GM12891 (cell line): Measurements from ENCODE around the gene NUDT16L1.

Experiments used
- POLR2A ChIP-seq: IDR thresholded peaks from 2 replicates; pipeline ENCODE4 v1.6.1; 2011; ENCODE audit warnings: low read depth, low read length, control low read depth
- POLR2AphosphoS5 ChIP-seq: IDR thresholded peaks from 2 replicates; pipeline ENCODE4 v1.6.1; 2011; ENCODE audit warnings: low read depth, low read length, control low read depth
- POU2F2 ChIP-seq: IDR thresholded peaks from 2 replicates; pipeline ENCODE4 v1.6.1; 2011; ENCODE audit warnings: low read depth, mild to moderate bottlenecking, control low read depth, low read length, moderate library complexity
- TAF1 ChIP-seq: IDR thresholded peaks from 2 replicates; pipeline ENCODE4 v1.6.1; 2011; ENCODE audit warnings: low read depth, low read length, control low read depth

DNA sequence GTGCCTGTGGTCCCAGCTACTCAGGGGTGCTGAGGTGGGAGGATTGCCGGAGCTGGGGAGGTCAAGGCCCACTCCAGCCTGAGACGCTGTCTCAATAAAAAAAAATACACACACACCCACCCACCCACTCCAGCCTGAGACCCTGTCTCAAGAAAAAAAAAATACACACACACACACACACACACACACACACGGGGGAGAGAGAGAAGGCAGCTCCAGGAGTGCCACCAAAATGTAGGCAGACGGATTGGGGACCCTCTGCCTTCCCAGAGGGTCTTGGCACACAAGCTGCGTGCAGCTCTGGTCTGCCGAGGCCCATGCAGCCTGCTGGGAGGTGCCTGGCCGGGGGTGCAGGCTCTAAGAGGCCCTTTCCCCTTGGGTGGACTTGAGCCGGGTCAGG, 5.9 kb upstream of the NUDT16L1 start:
- TF ChIP-seq TAF1: no peak
- no peak for TF ChIP-seq POLR2A
- no peak for TF ChIP-seq POLR2AphosphoS5
- no peak for TF ChIP-seq POU2F2
